Stimulated activated CD4-positive, alpha-beta T cell treated with anti-CD3 and anti-CD28 coated beads, Interleukin-15, amount 100 ng/mL, for 1 hour (primary cell): ENCODE data around the gene SH3GLB2.

Experiments used
- DNase-seq, 2 donors: peaks; one replicate each; pipeline ENCODE4 v3.0.0-alpha.2; 2020; ENCODE audit warnings: low read depth in 1 of 2, low spot score in 1 of 2

The SH3GLB2 gene

GRCh38 chr9:129028192-129028966, at the start of gene SH3GLB2:
TSS of gene SH3GLB2 (minus strand) at chr9:129028331. CDS start at chr9:129028154, 177 bp downstream.
- peak; percentile 92 to 96 for DNase-seq

GRCh38 chr9:129077236-129077635, 49.1 kb upstream of the SH3GLB2 start:
- DNase-seq: no peak

GRCh38 chr9:129076640-129077037, 48.5 kb upstream of the SH3GLB2 start:
- no peak for DNase-seq

GRCh38 chr9:129075996-129076639, 48.0 kb upstream of the SH3GLB2 start:
- no peak for DNase-seq

GRCh38 chr9:129074106-129074505, 46.0 kb upstream of the SH3GLB2 start:
- no peak for DNase-seq

GRCh38 chr9:129073404-129073803, 45.3 kb upstream of the SH3GLB2 start:
- no peak for DNase-seq

GRCh38 chr9:129072171-129072570, 44.0 kb upstream of the SH3GLB2 start:
- no peak for DNase-seq

GRCh38 chr9:129071526-129072126, 43.5 kb upstream of the SH3GLB2 start:
- no peak for DNase-seq

- DNase-seq: no peak
Observed at GRCh38 chr9:129070696-129071525, 42.8 kb upstream of the SH3GLB2 start.

GRCh38 chr9:129069862-129070641, 41.9 kb upstream of the SH3GLB2 start:
- DNase-seq: no peak

GRCh38 chr9:129068990-129069861, 41.1 kb upstream of the SH3GLB2 start:
- peak; percentile 31 to 35 for DNase-seq

- DNase-seq: no peak
Observed at GRCh38 chr9:129068110-129068509, 40.0 kb upstream of the SH3GLB2 start.

- no peak for DNase-seq
Observed at GRCh38 chr9:129064499-129064908, 36.4 kb upstream of the SH3GLB2 start.

GRCh38 chr9:129063061-129063460, 34.9 kb upstream of the SH3GLB2 start:
- no peak for DNase-seq

- DNase-seq: no peak
Observed at GRCh38 chr9:129060991-129061390, 32.9 kb upstream of the SH3GLB2 start.

GRCh38 chr9:129059796-129060785, 32.0 kb upstream of the SH3GLB2 start:
- DNase-seq: no peak

GRCh38 chr9:129058965-129059795, 31.0 kb upstream of the SH3GLB2 start:
- no peak for DNase-seq
